ENCODE measurements around the gene HNRNPC. TPM values are rescaled to one million over a fixed set of nuclear protein-coding genes. Genes with fewer than 3 reads are reported as not detected.

Gene HNRNPC
- total and polyA plus RNA-seq, 10 of the 15 experiments (the other 5 are each of a cell fraction or from before 2014, with no cell fraction given): 679 to 1,492 (median 1,262) TPM

GRCh38 chr14:21255385-21256101, 13.7 kb downstream of the HNRNPC start:
- Histone ChIP-seq H2AFZ (ENCODE audit: control insufficient read depth, low read depth, low read length) (no peak overlapping the region), H3K27me3 (replicated peaks in 1 of 2; ENCODE audit: control insufficient read depth in 2 of 2, insufficient read depth in 2 of 2, low read length in 1 of 2) (no peaks in the 10 kb centered on the region), H3K79me2 (ENCODE audit: control insufficient read depth, insufficient read depth, low read length) (peaks cover 92% of the 10 kb centered on the region), H3K4me1 (ENCODE audit: control insufficient read depth, insufficient read depth, low read length) (0 out of 2 replicates have a peak, but pooled peaks cover 4% of the 10 kb centered on the region), H3K4me2 (ENCODE audit: control insufficient read depth, insufficient read depth) (peak overlapping the region; percentile 38; the same call in 1 of the 2 replicates), H3K27ac (ENCODE audit: control insufficient read depth, insufficient read depth) (no peak overlapping the region), H3K9me3 (replicated peaks; ENCODE audit: control insufficient read depth, insufficient read depth, low read length) (no peaks in the 10 kb centered on the region), H3K4me3 (no peak overlapping the region), H3K36me3 (ENCODE audit: control insufficient read depth in 2 of 2, insufficient read depth in 2 of 2, low read length in 1 of 2) (peaks cover 9 to 37% of the 10 kb centered on the region in 2 experiments), H3K9ac (ENCODE audit: control insufficient read depth, insufficient read depth, low read length) (no peak overlapping the region), H4K20me1 (ENCODE audit: control insufficient read depth, insufficient read depth) (peaks cover 17% of the 10 kb centered on the region)
- peak; percentile 38 for FAIRE-seq
- TF ChIP-seq IKZF2 (IDR thresholded peaks at IDR 0.05) (no peak), MTA2 (IDR thresholded peaks at IDR 0.05; ENCODE audit: low read depth) (no peak), NBN (IDR thresholded peaks at IDR 0.05) (no peak), HCFC1 (IDR thresholded peaks at IDR 0.05; ENCODE audit: low read length) (no peak), NR2C2 (IDR thresholded peaks at IDR 0.05; ENCODE audit: borderline replicate concordance, control insufficient read depth, insufficient read length, low read depth) (no peak), ZNF622 (IDR thresholded peaks at IDR 0.05) (no peak), SPI1 (IDR thresholded peaks at IDR 0.05; ENCODE audit: borderline replicate concordance, insufficient read depth, low read depth, low read length) (no peak), GATAD2B (conservative IDR thresholded peaks at IDR 0.05; ENCODE audit: low read depth) (no peak), PML (IDR thresholded peaks at IDR 0.05; ENCODE audit: low read length) (no peak), BCLAF1 (IDR thresholded peaks at IDR 0.05) (no peak), SMAD1 (IDR thresholded peaks at IDR 0.05; ENCODE audit: low read depth, partially characterized antibody) (no peak), ATF2 (IDR thresholded peaks at IDR 0.05; ENCODE audit: low read length) (no peak), SREBF1 (IDR thresholded peaks at IDR 0.05; ENCODE audit: low read length) (no peak), KLF5 (IDR thresholded peaks at IDR 0.05; ENCODE audit: partially characterized antibody) (no peak)
- TF ChIP-seq, protein P1, sequence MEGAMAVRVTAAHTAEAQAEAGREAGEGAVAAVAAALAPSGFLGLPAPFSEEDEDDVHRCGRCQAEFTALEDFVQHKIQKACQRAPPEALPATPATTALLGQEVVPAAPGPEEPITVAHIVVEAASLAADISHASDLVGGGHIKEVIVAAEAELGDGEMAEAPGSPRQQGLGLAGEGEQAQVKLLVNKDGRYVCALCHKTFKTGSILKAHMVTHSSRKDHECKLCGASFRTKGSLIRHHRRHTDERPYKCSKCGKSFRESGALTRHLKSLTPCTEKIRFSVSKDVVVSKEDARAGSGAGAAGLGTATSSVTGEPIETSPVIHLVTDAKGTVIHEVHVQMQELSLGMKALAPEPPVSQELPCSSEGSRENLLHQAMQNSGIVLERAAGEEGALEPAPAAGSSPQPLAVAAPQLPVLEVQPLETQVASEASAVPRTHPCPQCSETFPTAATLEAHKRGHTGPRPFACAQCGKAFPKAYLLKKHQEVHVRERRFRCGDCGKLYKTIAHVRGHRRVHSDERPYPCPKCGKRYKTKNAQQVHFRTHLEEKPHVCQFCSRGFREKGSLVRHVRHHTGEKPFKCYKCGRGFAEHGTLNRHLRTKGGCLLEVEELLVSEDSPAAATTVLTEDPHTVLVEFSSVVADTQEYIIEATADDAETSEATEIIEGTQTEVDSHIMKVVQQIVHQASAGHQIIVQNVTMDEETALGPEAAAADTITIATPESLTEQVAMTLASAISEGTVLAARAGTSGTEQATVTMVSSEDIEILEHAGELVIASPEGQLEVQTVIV (IDR thresholded peaks at IDR 0.05; ENCODE audit: borderline replicate concordance, partially characterized antibody): no peak
- BruUV-seq (replicated peaks): TSS peak; percentile 0
- 10% methylated on average over 4 of the region's 4 CpGs for WGBS (ENCODE audit: insufficient coverage, insufficient replicate concordance, low lambda C conversion rate, missing lambda C conversion rate)
- intact Hi-C loops (cut with micrococcal nuclease; ENCODE audit: unreplicated experiment) (no loop called here), in situ Hi-C loops (cut with MboI) (no loop called here)
- ChIA-PET RAD21 (ENCODE audit: unreplicated experiment) (interaction anchor here (0.7 to 1.6 kb wide), 4 partner anchors 8 to 13 kb away, joined by 3 to 7 read pairs (median 4); no protein-coding TSS in a partner anchor), POLR2A (interaction anchor here (0.5 to 1.4 kb wide), 7 partner anchors 9 to 149 kb away, joined by 3 to 5 read pairs (median 4); no protein-coding TSS in a partner anchor), CTCF (interaction anchor here (0.9 to 1.8 kb wide), 3 partner anchors 9 to 16 kb away, joined by 3 to 11 read pairs (median 4); no protein-coding TSS in a partner anchor), SMC1A (ENCODE audit: uncharacterized antibody, unreplicated experiment) (interaction anchor here (0.9 to 3.6 kb wide), 7 partner anchors 8 to 52 kb away, joined by 3 to 21 read pairs (median 7); no protein-coding TSS in a partner anchor)
- ATAC-seq: peak; percentile 7; the same call in 2 of the 3 replicates
- DNase-seq (ENCODE audit: low read depth, low spot score): no peak

Data from GM12878 (cell line).